Measurements from ENCODE around the gene LOXL3.
"Not testable (repeated sequence)": the region's sequence is repeated elsewhere in the genome, so short reads cannot be mapped to it uniquely, and the experiment has no call there.

The LOXL3 gene

DNA sequence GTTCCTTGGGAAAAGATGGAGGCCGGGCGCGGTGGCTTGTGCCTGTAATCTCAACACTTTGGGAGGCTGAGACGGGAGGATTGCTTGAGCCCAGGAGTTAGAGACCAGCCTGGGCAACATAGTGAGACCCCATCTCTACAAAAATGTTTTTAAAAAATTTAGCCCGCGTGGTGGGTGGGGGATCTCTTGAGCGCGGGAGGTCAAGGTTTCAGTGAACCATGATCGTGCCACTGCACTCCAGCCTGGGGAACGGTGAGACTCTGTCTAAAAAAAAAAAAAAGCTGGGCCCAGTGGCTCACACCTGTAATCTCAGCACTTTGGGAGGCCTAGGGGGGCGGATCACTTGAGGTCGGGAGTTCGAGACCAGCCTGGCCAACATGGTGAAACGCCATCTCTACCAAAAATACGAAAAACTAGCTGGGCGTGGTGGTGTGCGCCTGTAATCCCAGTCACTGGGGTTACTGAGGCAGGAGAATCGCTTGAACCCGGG is 70.0 kb downstream of the LOXL3 start:
- not testable (repeated sequence) for DNase-seq

- peak; percentile 95 for DNase-seq
These were observed 70.7 kb downstream of the LOXL3 start, which contains the start of the genes CCDC142 and TTC31 for GRCh38 chr2:74482801-74483674. CCDC142 (minus strand) TSS chr2:74482998; CDS start chr2:74482837, 161 bp downstream. TTC31 (plus strand) TSS chr2:74483081; CDS start chr2:74483096, 15 bp downstream.
